HG02981 (cell line): Measurements from ENCODE around the gene CATSPERE.
A peak's percentile ranks its signal among the peaks of the same experiment; 100 is the strongest.

Experiments used
- ATAC-seq: cut with Tn5 transposase; IDR thresholded peaks from one replicate; pipeline ENCODE4 v1.9.1; 2021; ENCODE audit warnings: mild to moderate bottlenecking, moderate library complexity; ENCODE audit not compliant: unreplicated experiment

CATSPERE gene

DNA sequence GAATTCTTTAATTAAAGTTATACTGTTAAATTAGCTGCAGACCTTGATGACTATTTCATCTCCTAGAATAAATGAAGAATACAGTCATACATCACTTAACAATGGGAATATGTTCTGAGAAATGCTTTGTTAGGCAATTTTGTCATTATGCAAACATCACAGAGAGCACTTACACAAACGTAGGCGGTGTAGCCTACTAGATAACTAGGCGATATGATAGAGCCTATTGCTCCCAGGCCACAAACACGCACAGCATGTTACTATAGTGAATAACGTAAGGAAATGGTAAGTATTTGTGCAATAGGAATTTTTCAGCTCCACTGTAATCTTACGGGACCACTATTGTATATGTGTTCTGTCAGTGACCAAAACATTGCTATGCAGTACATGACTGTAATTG lies 154.2 kb downstream of the CATSPERE start:
- ATAC-seq, result no peak

DNA sequence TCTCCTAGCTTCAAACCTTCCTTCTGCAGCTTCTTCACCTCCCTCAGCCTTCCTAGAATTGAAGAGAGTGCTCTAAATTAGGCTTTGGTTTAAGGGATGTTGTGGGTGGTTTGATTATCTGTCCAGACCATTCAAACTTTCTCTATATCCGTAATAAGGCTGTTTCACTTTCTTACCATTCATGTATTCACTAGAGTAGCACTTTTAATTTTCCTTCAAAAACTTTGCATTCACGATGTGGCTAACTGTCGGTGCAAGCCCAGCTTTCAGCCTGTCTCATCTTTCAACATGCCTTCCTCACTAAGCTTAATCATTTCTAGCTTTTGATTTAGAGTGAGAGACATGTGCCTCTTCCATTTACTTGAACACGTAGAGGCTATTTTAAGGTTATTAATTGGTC lies 165.6 kb downstream of the CATSPERE start:
- no peak for ATAC-seq

- no peak for ATAC-seq
Observed at GRCh38 chr1:244628789-244629188, 167.7 kb downstream of the CATSPERE start.

DNA sequence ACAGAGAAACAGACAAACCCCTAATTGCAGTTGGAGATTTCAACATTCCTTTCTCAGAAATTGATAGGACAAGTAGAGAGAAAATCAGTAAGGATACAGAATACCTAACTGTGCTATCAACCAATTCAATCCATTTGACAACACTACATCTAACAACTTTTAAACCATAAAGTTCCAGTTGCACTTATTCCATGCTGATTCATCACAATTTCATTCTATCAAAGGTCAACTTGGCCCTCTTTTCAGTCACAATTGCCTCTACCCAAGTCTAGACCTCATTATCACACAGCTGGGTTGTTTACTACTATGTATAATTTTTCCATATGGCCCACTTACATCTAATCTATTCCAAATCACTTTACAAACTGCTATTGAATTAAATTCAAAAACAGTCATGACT lies 172.1 kb downstream of the CATSPERE start:
- ATAC-seq, result no peak

DNA sequence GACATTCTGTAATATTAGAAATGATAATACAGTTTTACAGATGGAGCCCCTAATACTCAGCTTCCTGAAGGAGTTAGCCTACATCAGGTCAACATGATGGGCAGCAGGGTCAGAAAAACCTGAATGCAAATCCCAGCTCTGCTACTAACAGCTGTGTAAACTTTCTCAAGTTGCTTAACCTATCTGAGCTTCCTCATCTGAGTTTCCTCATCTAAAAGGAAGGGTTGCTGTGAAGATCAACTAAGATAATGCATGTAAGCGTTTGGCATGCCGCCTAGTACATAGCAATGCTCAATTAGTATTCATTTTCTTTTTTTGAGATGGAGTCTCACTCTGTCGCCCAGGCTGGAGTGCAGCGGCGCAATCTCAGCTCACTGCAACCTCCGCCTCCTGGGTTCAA lies 173.5 kb downstream of the CATSPERE start:
- no peak for ATAC-seq

GRCh38 chr1:244636488-244637259 lies 175.6 kb downstream of the CATSPERE start:
- ATAC-seq, result no peak

GRCh38 chr1:244639561-244639960 lies 178.5 kb downstream of the CATSPERE start:
- no peak for ATAC-seq

DNA sequence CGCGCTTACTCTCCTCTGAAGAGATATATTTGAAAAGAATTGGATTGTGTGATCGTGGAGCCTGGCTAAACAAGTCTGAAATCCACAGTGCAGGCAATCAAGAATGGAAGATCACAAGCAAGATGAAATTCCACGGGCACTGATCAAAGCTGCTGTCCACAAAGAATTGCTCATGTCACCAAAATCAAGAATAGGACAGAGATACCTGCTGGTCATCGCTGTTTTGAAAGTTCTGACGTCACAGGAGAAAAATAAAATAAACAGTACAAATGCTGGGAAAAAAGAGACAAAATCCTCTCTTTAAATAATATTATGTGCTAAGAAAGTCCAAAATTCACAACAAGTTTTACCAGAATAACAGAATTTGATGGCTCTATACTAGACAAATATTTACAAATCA lies 179.8 kb downstream of the CATSPERE start:
- ATAC-seq, result no peak

DNA sequence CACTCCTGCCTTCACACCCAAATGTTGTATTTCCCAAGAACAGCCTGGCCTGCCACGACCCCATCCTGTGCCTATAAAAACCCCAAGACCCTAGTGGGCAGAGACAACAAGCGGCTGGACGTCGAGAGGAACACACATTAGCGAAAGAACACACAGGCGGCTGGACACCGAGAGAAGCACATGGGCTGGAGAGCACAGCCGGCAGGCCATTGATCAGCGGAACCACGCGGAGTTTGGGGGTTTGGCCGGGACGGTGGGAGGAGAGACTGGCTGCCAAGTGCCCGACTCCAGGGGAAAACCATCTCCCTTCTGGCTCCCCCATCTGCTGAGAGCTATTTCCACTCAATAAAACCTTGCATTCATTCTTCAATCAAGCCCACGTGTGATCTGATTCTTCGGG lies 181.5 kb downstream of the CATSPERE start:
- no peak for ATAC-seq

DNA sequence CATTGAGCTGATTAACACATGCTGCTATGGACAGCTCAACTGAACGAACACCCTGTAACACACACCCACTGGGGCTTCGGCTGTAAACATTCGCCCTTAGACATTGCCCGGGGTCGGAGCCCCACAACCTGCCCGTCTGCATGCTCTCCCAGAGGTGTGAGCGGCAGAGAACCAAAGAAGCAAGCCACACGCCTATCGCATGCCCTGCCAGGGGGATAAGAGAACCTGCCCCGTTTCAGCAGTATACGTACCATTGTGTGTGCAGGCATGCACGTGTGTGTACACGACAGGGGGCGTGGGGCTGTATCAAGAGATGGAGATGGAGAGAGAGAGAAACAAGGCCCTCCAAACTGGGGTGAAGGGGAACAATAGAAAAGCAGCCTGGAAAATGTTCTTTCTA lies 181.9 kb downstream of the CATSPERE start:
- ATAC-seq, result no peak

- ATAC-seq, result no peak
Observed at GRCh38 chr1:244645414-244645813, 184.3 kb downstream of the CATSPERE start.

DNA sequence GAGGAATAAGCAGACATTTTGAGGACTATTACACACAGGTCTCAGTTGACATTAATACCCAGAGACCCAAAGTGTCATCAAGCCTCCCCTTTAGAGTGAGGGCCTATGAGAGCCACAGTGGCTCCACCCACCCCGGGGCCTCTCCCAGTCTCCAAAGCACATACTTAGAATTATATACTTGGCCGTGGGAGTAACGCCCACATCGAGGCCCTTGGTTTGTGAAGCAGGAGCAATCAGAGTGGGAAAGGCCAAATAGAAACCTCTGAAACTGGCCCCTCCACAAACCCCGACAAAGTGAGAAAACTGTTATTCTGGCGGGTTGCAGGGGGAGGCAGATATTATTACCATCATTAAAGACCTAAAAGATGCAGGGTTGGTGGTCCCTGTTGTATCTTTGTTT lies 184.8 kb downstream of the CATSPERE start:
- no peak for ATAC-seq

GRCh38 chr1:244647819-244648218 lies 186.7 kb downstream of the CATSPERE start:
- ATAC-seq, result no peak

DNA sequence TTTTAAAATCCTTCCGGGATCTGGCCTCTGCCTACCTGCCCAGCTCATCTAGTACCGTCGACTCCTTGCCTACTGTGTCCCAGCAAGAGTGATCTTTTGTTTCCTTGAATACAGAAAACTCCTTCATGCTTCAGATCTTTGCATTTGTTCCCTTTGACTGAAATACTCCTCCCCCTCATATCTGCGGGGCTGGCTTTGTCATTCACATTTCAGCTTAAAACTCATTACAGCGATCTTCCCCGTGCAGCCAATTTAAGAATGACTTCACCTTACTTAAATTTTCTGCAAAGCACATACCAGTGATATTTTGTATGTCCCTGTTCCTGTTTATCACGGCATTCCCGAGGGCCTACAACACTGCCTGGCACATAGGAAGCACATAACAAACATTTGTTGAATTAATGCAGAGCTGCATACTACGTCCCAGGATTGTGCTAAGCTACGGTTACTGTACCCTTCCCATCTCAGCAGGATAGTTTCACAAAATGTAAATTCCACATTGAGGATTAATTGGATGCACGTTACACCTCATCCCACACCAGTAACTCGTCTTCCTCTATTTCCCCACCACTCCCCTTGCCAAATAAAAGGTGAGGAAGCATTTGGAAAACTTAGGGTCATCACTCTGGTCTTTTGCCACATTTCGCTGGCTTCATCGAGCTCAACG lies 191.0 kb downstream of the CATSPERE start:
- no peak for ATAC-seq

DNA sequence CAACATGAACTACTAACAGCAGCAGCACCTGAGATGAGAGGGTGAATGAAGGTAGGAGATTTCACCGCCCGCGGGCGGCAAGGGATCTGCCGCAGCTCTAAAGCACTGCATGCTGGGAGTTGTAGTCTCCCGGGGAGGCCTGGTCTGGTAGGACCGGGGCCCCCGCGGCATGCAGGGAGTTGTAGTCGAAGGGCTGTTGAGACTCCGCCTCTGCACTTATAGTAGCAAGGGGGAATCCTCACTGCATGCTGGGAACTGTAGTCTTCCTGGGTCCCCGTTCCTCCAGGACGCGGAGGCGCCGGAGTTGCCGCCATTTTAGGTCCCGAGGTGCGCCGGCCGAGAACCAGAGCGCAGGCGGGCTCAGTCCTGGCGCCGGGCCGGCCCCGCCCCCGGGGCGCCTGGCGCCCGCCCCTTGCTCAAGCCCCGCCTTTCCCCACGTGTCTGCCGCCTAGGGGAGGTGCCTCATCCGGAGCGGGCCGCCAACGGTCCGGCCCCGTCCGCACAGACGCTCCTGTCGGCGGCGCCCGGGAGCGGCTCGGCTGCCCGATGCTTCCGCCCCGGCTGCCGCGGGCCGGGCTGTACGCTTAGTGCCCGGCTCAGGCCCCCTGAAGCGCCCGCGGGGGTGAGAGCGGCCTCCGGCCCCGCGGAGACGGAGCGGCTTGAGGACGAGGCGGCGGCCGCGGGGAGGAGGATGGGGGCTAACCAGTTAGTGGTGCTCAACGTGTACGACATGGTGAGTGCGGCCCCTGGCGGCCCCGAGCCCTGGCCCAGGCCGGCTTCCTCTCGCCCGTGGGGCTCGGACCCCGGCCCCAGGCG lies 191.8 kb downstream of the CATSPERE start, which contains the start of gene DESI2:
Gene DESI2 (plus strand): TSS at position 504 of the 816 bp plus-strand sequence. CDS start 188 bp downstream, at position 692.
- peak; percentile 95 for ATAC-seq

- no peak for ATAC-seq
Observed at GRCh38 chr1:244653439-244654107, 192.5 kb downstream of the CATSPERE start.

- no peak for ATAC-seq
Observed at GRCh38 chr1:244654108-244655038, 193.3 kb downstream of the CATSPERE start.

DNA sequence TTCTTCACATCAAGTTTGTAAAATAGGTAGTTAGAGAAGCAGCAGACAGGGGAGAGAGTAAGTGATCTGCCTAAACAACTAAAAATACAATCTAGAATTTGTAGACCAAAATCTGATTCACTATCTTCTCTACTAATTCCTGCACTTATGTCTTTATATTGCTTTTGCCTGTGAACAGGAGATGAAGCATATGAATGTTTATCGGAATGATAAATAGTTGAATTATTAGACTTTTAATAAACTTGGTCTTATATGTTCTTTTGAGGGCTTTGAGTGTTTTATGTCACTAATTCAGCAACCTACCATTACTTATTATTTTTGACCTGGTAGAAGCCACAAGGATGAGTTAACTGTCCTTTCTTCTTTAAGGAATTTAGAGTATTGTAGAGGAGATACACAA lies 194.1 kb downstream of the CATSPERE start:
- ATAC-seq, result no peak

GRCh38 chr1:244657421-244657820 lies 196.3 kb downstream of the CATSPERE start:
- ATAC-seq, result no peak

DNA sequence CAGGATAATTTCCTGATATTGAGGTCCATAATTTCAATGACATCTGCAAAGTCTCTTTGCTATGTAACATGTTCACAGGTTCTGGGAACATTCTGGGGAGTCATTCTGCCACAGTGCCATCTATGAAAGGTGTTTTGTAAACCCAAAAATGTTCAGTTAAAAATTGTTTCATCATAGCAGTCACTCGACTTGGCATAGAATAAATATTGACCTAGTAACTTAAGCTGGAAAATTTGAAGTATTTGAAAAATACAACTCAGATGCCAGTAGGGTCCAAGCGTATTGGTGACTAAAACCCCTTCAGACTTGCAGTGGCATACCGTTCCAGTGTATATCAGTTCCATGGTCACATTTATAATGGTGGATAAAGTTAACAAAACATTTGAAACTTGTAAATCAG lies 198.6 kb downstream of the CATSPERE start:
- no peak for ATAC-seq
